ENCODE results near the gene PTPN14. TPM values are rescaled to one million over a fixed set of nuclear protein-coding genes. Genes with fewer than 3 reads are reported as not detected.
A peak's percentile ranks its signal among the peaks of the same experiment; 100 is the strongest.

PTPN14 gene
- total and polyA plus RNA-seq, 2 of the 8 experiments (the other 6 are each of a cell fraction or from before 2014, with no cell fraction given) = 14.4 to 93.6 TPM

DNA sequence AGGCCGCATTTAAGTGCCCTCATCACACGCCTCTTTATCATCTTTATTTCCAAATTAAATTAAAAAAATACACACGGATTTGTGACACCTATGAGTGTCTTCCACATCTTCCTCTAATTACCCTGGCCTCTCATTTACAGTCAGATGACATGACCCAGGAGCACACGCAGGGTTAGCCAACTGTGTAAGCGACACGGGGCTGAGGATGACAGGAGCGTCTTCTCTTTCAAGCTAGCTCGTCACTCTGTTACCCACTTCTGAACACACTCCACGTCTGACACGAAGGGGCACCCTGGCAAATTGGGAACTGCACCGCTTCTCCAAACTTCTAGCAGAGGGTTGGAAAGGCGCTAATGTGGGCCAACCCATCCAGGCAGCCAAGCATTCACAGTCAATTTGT, 158.3 kb downstream of the PTPN14 start:
- POLR2A ChIA-PET (ENCODE audit: partially characterized antibody) = interaction anchor here (2.1 kb wide), 1 partner anchor 65 kb away, joined by 5 read pairs; no protein-coding TSS in a partner anchor
- DNase-seq (ENCODE audit: low read depth in 1 of 2, low spot score in 2 of 2) (no peak), FAIRE-seq (no peak)
- Histone ChIP-seq H2AK5ac (ENCODE audit: low read depth, low read length) (no peak overlapping the region), H3K27me3 (replicated peaks in 1 of 4; ENCODE audit: control insufficient read depth in 3 of 4, extremely low read depth in 1 of 4, insufficient read depth in 3 of 4, low read length in 3 of 4) (no peaks in the 10 kb centered on the region), H4K20me1 (replicated peaks in 1 of 2; ENCODE audit: control insufficient read depth in 1 of 2, insufficient read depth in 2 of 2, low read length in 2 of 2) (no peaks in the 10 kb centered on the region), H3K4ac (replicated peaks; ENCODE audit: insufficient read length, low read depth, low read length) (no peak overlapping the region), H3K79me1 (ENCODE audit: low read depth, low read length) (no peaks in the 10 kb centered on the region), H3K79me2 (ENCODE audit: control insufficient read depth in 1 of 2, insufficient read depth in 2 of 2, low read length in 2 of 2) (no peaks in the 10 kb centered on the region), H4K5ac (ENCODE audit: insufficient read length, low read depth, low read length) (no peak overlapping the region), H3K9ac (replicated peaks in 1 of 4; ENCODE audit: extremely low read depth in 1 of 4, low read depth in 3 of 4, low read length in 3 of 4) (no peak overlapping the region), H3K23me2 (ENCODE audit: low read depth, low read length) (no peaks in the 10 kb centered on the region), H3K14ac (ENCODE audit: insufficient read length) (no peak overlapping the region), H2BK20ac (ENCODE audit: low read length) (no peak overlapping the region), H4K91ac (replicated peaks; ENCODE audit: insufficient read length, low read length) (no peak overlapping the region), H2AFZ (ENCODE audit: low read length) (no peak overlapping the region), H2BK12ac (ENCODE audit: low read depth, low read length) (no peak overlapping the region), H3K18ac (ENCODE audit: extremely low read depth, low read length) (no peak overlapping the region), H3K36me3 (ENCODE audit: control insufficient read depth in 2 of 4, insufficient read depth in 4 of 4, low read length in 3 of 4) (peaks cover 5 to 24% (median 15%) of the 10 kb centered on the region in 4 experiments; a peak in 7 of 8 replicates), H2BK15ac (ENCODE audit: low read length) (no peak overlapping the region), H3K4me3 (ENCODE audit: extremely low read depth in 1 of 4, insufficient read depth in 2 of 4, low read depth in 3 of 4, low read length in 4 of 4) (no peak overlapping the region), H3K9me3 (ENCODE audit: insufficient read depth in 2 of 2, low read depth in 1 of 2, low read length in 1 of 2) (no peaks in the 10 kb centered on the region), H2BK5ac (ENCODE audit: low read depth, low read length) (no peak overlapping the region), H3K56ac (replicated peaks; ENCODE audit: insufficient read length, low read depth, low read length) (no peak overlapping the region), H4K8ac (ENCODE audit: extremely low read depth, insufficient read depth, low read length) (0 out of 2 replicates have a peak overlapping the region, but pooled peaks have one; percentile 0), H2BK120ac (replicated peaks; ENCODE audit: low read depth, low read length) (no peak overlapping the region), H3K4me1 (replicated peaks in 1 of 4; ENCODE audit: control insufficient read depth in 3 of 4, insufficient read depth in 4 of 4, low read length in 3 of 4) (peaks cover 0 to 12% (median 5%) of the 10 kb centered on the region in 4 experiments; a peak in 3 of 7 replicates), H3K27ac (ENCODE audit: low read depth, low read length) (no peak overlapping the region), H3K23ac (ENCODE audit: insufficient read length) (no peak overlapping the region), H3K4me2 (ENCODE audit: insufficient read depth in 1 of 2, low read depth in 2 of 2, low read length in 2 of 2) (no peak overlapping the region)
- CTCF ChIA-PET (ENCODE audit: partially characterized antibody) = interaction anchor here (0.9 to 4.2 kb wide), 2 partner anchors 61 to 191 kb away, joined by 3 to 21 read pairs; no protein-coding TSS in a partner anchor
- WGBS, 2 experiments (ENCODE audit: extremely low coverage in 1 of 2, insufficient coverage in 1 of 2, insufficient read length in 1 of 2, insufficient replicate concordance in 2 of 2, low coverage in 1 of 2, low lambda C conversion rate in 2 of 2, missing lambda C conversion rate in 1 of 2) = 97% methylated on average over 12 of the region's 12 CpGs; no CpG with 5 or more reads in 1 of the 2 experiments
- no peak for TF ChIP-seq HDAC2 (IDR thresholded peaks at IDR 0.05; ENCODE audit: borderline replicate concordance in 1 of 2, low read depth in 2 of 2, low read length in 2 of 2)
- TF ChIP-seq SUZ12 (IDR thresholded peaks at IDR 0.05; ENCODE audit: low read length) = no peak
- TF ChIP-seq SIRT6 (IDR thresholded peaks at IDR 0.05; ENCODE audit: low read length) = no peak
- no peak for TF ChIP-seq RXRA (IDR thresholded peaks at IDR 0.05; ENCODE audit: insufficient read depth, low read depth, low read length)
- no peak for TF ChIP-seq CEBPB (IDR thresholded peaks at IDR 0.05; ENCODE audit: low read depth, low read length)
- TF ChIP-seq CHD1 (IDR thresholded peaks at IDR 0.05; ENCODE audit: low read depth, low read length) = no peak
